Right atrium auricular region (tissue), 2 donors: ENCODE measurements around the gene SLX9. TPM values are rescaled to one million over a fixed set of nuclear protein-coding genes. Genes with fewer than 3 reads are reported as not detected.

ENCODE experiments used
- DNase-seq: peaks from one replicate; pipeline ENCODE4 v3.0.0-alpha.2; 2019; ENCODE audit warnings: low spot score
- H3K27ac ChIP-seq, 2 donors: fragments of 200-600 bp; sonication (generic); 1 replicate in 1 of 2; 2 replicates in 1 of 2; pipeline ENCODE4 v1.5.1; 2016 to 2019
- H3K27me3 ChIP-seq, 2 donors: fragments of 200-600 bp; sonication (generic); one replicate each; pipeline versions ENCODE4 v1.5.1 to v1.6.0; 2017 to 2019
- H3K36me3 ChIP-seq: fragments of 200-600 bp; sonication (generic); one replicate; pipeline ENCODE4 v1.5.1; 2016
- H3K4me1 ChIP-seq, 2 donors: fragments of 200-600 bp; sonication (generic); one replicate each; pipeline versions ENCODE4 v1.5.1 to v1.6.0; 2017 to 2019
- H3K4me3 ChIP-seq, 2 donors: fragments of 200-600 bp; sonication (generic); 1 replicate in 1 of 2; 2 replicates in 1 of 2; pipeline ENCODE4 v1.5.1; 2017 to 2019; ENCODE audit warnings: mild to moderate bottlenecking in 1 of 2, moderate library complexity in 1 of 2
- H3K9me3 ChIP-seq, 2 donors: fragments of 200-600 bp; sonication (generic); one replicate each; pipeline ENCODE4 v1.5.1; 2019
- CTCF ChIP-seq, 2 donors: fragments of 200-600 bp; sonication (generic); IDR thresholded peaks; one replicate each; pipeline ENCODE4 v1.5.1; 2019; ENCODE audit warnings: antibody characterized with exemption in 2 of 2
- total RNA-seq, 2 donors: library from RNA; depleted of rRNA; stranded (reverse); fragments of >200 nt; gene quantifications; one replicate each; pipeline ENCODE4 v1.1.0, GENCODE V29; 2016

The SLX9 gene
- total RNA-seq, 2 donors from 2014 or later: 15.9 to 18.8 TPM

GRCh38 chr21:44988607-44989536, 49.0 kb downstream of the SLX9 start:
- Histone ChIP-seq H3K27ac (peak overlapping the region; percentile 58 to 64), H3K4me3 (no peak overlapping the region), H3K27me3 (no peaks in the 10 kb centered on the region), H3K4me1 (peaks cover 0 to 30% of the 10 kb centered on the region in 2 donors), H3K9me3 (no peaks in the 10 kb centered on the region), H3K36me3 (no peaks in the 10 kb centered on the region)
- TF ChIP-seq CTCF (IDR thresholded peaks at IDR 0.05): no peak
- no peak for DNase-seq

GRCh38 chr21:44989537-44989886, 49.7 kb downstream of the SLX9 start:
- no peak for DNase-seq
- Histone ChIP-seq H3K4me1 (peaks cover 0 to 35% of the 10 kb centered on the region in 2 donors), H3K27me3 (no peaks in the 10 kb centered on the region), H3K27ac (peak overlapping the region; percentile 58 to 64), H3K4me3 (no peak overlapping the region), H3K9me3 (no peaks in the 10 kb centered on the region), H3K36me3 (no peaks in the 10 kb centered on the region)
- no peak for TF ChIP-seq CTCF (IDR thresholded peaks at IDR 0.05)

GRCh38 chr21:44989943-44990780, 50.3 kb downstream of the SLX9 start:
- Histone ChIP-seq H3K4me1 (peaks cover 0 to 36% of the 10 kb centered on the region in 2 donors), H3K36me3 (no peaks in the 10 kb centered on the region), H3K27me3 (no peaks in the 10 kb centered on the region), H3K9me3 (no peaks in the 10 kb centered on the region), H3K27ac (peak overlapping the region; percentile 58 to 64), H3K4me3 (no peak overlapping the region)
- no peak for TF ChIP-seq CTCF (IDR thresholded peaks at IDR 0.05)
- no peak for DNase-seq

- Histone ChIP-seq H3K36me3 (no peaks in the 10 kb centered on the region), H3K4me3 (no peak overlapping the region), H3K9me3 (no peaks in the 10 kb centered on the region), H3K27ac (no peak overlapping the region), H3K4me1 (peaks cover 0 to 37% of the 10 kb centered on the region in 2 donors), H3K27me3 (no peaks in the 10 kb centered on the region)
- TF ChIP-seq CTCF (IDR thresholded peaks at IDR 0.05): no peak
- DNase-seq: no peak
Observed at GRCh38 chr21:44990921-44991320, 51.1 kb downstream of the SLX9 start.

- DNase-seq: no peak
- peaks cover 0 to 37% of the 10 kb centered on the region in 2 donors for H3K4me1 ChIP-seq
- H3K9me3 ChIP-seq: no peaks in the 10 kb centered on the region
- H3K27me3 ChIP-seq: no peaks in the 10 kb centered on the region
- no peak for TF ChIP-seq CTCF (IDR thresholded peaks at IDR 0.05)
- no peak overlapping the region for H3K27ac ChIP-seq
- no peaks in the 10 kb centered on the region for H3K36me3 ChIP-seq
- H3K4me3 ChIP-seq: no peak overlapping the region
Observed at GRCh38 chr21:44991538-44992483, 52.0 kb downstream of the SLX9 start.
